ENCODE measurements around the gene TBCD.

GRCh38 chr17:82879241-82879640 is 127.4 kb downstream of the TBCD start:
- no peak for TF ChIP-seq POLR2A (IDR thresholded peaks at IDR 0.05)
- TF ChIP-seq CTCF (IDR thresholded peaks at IDR 0.05) = no peak
